CD4-positive, alpha-beta T cell treated with Interleukin-6 at 100 ng/mL for 8 hours (primary cell): ENCODE results near the gene KCNA5.

Experiments used
- DNase-seq: peaks from one replicate; pipeline ENCODE4 v3.0.0-alpha.2; 2020; ENCODE audit warnings: mixed read lengths, low spot score

KCNA5 gene

GRCh38 chr12:5027046-5027821, 16.4 kb upstream of the KCNA5 start:
- no peak for DNase-seq

GRCh38 chr12:5030066-5030465, 13.6 kb upstream of the KCNA5 start:
- no peak for DNase-seq

- no peak for DNase-seq
Measured at GRCh38 chr12:5031242-5031641, 12.4 kb upstream of the KCNA5 start.

DNA sequence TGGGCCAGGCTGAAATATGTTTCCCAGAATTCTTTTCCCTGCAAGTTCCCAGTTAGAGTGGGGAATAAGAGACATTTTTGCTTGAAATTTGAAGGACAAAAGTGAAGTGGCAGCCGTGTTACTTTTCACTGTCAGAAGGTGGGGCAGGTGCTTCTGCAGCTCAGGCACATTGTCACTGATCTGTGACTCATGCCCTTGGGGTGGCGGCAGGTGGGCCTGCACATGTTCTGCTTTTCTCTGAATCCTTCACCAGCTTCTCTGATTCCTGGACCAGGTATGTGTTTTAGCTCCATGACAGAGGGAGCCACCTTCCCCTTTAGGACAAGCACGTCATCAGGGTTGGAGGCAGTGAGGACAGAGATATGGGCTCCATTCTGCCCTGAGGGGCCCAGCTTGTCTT, 11.7 kb upstream of the KCNA5 start:
- DNase-seq, result no peak

DNA sequence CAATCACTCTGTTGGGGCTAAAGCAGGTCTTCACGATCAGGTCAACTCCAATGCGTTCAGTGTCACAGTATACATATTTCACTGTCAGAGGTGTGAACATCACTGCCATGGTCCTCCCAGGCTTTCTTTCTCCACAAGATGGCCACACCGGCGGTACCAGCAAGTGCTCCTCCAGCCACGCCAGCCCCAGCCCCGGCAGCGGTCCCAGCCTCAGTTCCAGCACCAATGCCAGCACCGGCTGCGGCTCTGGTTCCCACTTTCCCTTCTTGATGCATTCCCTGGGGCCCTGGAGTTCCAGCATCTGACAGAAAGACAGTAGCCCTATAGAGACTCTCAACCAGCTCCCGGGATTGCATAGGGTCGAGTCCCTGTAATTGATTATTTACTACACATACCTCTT, 10.9 kb upstream of the KCNA5 start:
- no peak for DNase-seq

GRCh38 chr12:5033883-5034282, 9.8 kb upstream of the KCNA5 start:
- DNase-seq, result no peak

DNA sequence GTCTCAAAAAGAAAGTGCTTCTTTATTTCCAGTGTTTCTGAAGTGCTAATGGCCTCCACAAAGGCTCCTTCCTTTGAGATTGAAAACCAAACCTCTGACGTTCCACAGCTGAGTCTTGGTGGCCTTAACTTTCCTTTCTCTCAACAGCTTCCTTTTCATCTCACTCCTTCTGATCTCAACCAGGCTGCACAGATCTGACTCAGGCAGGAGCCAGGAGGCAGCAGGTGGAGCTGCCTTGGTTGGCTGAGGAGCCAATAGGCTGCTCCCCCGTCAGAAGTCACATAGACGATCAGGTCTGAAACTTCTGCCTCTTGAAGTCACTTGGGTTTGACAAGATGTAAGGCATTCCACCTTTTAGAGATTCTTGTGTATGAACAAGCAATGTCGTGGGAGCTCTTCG, 9.1 kb upstream of the KCNA5 start:
- no peak for DNase-seq

DNA sequence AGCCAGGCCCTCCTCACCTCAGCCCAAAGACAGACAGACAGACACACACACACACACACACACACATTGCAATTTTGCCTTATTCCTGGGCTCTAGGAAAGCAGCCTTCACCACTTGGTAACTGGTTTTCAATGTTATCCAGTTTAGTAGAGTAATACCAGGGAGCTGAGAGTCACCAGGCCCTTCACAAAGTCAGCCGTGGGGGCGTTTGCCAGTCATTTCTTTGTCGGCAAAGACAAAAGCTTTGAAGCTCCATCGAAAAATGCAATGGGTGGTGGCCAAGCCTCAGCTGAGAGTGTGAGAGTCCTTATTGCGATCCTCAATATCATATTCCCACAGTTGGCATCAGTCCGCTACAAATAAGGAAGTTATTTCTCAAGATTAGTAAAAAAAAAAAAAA, 8.1 kb upstream of the KCNA5 start:
- DNase-seq, result no peak

DNA sequence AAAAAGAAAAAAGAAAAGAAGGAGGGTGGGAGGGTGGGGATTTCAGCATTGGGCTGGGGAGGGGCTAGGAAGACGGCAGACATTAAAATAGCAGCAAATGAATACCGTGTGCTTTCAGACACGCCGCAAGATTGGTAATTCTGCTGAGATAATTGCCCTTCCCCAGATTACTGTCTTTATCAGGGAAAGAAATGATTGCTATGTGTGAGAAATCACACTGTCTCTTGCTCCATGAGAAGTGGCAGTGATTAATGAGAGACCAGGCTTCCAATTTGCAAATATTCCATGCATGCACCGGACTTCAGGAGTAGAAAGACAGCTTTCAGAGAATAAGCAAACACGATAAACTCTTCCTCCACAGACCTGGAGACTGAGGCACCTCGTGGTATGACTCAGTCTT, 7.6 kb upstream of the KCNA5 start:
- no peak for DNase-seq

DNA sequence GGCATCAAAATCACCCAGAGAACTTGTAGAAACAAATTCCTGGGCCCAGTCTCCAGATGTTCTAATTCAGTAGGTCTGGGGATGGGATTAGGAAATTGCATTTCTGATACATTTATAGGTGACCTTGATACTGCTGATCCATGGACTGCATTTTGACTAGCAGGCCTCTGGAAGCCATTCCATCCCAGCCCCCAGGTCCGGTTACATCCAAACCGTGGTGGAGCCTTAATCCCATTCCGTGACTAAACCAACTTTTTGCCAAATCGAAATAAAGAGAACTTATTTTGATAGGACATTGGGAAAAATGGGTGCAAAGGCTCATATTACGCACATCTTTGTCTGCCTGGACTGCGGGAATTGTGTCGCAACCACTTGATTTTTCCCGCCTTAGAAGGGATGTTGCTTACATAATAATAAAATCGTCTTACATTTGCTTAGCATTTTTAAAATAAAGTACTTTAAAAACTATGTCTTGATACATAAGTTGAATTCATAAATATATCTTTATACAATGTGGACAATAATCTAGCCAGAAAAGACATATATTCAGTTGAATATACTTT, 5.8 kb upstream of the KCNA5 start:
- no peak for DNase-seq

DNA sequence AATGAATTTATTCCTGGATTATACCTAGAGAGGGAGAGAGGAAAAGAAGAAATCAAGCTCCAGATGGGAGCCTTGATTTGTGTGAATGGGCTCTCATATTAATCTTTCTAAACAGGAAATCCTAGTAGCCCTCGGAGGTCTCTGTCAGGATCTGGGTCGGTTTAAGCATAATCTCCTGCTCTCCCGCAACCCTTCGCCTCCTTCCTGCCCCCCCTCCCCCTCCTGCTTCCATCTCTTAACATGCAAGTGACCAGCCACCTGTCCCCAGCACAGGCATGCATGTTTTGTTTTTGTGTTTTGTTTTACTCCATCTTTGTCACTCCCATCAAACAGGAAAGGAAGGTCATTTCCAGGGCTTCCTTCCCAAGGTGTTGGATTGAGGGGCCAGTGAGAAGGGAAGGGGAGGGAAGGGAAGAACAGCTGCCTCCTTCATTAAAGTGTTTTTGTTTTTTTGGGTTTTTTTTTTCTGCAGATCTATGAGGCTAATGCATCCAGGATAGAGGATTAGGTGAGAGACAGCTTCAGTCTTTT, 4.8 kb upstream of the KCNA5 start:
- no peak for DNase-seq

GRCh38 chr12:5039815-5040214, 3.9 kb upstream of the KCNA5 start:
- DNase-seq, result no peak

DNA sequence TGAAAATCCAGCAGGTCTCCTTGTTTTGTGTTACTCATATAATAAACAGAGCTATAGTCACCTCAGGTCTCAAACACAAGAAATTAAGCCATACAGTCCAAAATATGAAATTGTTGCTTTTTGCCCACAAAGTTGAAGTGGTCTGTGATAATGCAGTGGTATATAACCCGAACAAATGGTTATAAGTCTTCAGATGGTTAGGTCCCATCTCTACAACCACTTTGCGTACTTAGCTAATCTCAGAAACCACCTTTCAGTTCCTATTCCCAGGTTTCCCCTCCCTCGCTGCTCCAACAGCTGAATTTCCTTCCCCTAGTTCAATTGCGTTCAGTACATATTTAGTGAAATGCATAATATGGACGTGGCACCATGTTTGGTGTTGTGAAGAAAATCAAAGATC, 3.3 kb upstream of the KCNA5 start:
- no peak for DNase-seq

- DNase-seq, result no peak
Measured at GRCh38 chr12:5044420-5045295, 979 bp downstream of the KCNA5 start.

DNA sequence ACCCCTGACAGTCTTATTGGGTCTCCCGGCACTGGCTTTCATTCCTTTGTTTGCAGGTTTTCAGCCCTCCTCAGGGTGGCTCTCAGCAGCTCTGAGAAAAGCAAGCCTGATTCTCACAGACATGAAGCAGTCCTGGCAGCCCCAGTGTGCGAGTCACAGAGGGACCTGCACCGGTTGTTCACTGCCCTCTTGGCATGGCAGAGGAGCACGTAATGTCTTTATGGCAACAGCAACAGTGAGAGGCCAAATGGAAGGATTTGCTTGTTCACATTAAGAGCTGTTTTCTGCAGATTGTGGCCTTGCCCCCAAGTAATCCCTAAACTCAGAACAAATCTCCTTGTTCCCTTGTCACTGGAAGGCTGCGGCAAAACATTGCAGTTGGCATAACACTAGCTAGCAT, 3.4 kb downstream of the KCNA5 start:
- DNase-seq, result no peak

DNA sequence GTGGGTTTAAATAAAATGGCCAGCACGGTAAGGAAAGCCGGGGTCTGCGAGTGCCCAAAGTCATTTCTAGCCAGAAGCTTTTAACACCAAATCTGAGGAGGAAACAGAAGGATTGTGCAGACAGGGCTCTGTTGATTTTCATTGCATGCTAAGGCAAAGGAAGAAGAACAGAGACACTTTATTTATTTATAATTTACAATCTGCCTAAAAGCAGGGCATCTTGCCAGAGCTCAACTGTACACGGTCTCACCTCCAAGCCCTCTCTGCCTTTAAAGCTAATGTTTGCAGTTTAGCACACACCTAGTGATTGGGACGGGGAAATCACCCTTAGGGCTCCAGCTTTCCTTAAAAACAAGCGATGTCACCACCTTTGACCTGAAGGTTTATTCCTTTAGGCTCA, 4.0 kb downstream of the KCNA5 start:
- no peak for DNase-seq

GRCh38 chr12:5050542-5050941, 6.9 kb downstream of the KCNA5 start:
- DNase-seq, result no peak

DNA sequence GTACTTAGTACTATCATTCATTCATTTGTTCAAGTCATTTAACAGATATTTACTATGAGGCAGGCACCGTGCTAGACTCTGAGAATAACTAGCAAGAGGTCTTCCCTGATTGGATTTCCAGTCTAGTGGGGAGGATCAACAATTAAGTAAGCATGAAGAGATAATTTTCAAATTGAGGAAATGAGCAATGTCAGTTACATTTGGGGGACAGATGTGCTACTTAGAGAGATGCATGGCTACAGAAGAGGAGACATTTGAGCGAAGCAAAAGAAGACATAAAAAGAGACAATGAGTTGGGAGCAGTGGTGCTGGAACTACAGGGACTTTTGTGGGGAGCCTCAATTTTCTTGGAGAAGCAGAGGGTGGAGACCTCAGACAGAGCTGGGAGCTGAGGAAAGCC, 7.7 kb downstream of the KCNA5 start:
- no peak for DNase-seq

GRCh38 chr12:5051913-5052312, 8.2 kb downstream of the KCNA5 start:
- DNase-seq, result no peak

DNA sequence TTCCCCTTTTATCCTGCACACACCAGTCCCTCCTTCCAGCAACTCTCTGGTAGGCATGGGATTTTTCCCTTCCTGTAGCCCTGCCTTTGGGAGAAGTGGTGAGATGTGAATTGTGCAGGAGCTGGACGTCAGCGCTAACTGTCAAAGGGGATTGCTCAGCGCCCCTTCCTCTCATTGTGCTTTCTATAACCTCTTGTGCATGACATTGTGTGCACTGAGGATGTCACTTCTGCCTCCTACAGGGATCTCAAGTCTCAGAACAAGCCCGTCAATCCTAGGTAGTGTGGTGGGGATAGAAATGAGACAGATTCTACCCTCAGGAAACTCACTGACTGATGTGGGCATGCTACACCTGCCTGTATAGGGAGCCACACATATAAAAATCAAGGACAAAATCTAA, 8.7 kb downstream of the KCNA5 start:
- DNase-seq, result no peak

DNA sequence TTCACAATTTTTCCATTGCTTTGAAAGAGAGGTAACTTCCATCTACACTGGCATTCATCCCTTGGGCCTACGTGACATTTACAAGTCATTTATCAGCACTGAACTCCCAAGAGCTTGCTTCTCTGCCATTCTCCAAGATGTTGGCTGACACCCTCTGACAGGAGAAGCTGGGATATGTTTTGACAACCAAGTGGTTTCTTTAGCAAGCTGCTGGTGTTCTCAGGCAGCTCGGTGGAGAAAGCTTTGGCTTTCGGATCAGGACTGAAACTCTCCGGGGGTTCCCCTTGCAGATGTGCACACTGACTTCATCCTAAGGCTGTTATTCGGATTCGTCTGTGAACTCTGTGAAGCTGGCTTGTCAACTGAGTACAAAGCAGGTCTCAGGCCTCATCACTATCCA, 15.7 kb downstream of the KCNA5 start:
- DNase-seq, result no peak

DNA sequence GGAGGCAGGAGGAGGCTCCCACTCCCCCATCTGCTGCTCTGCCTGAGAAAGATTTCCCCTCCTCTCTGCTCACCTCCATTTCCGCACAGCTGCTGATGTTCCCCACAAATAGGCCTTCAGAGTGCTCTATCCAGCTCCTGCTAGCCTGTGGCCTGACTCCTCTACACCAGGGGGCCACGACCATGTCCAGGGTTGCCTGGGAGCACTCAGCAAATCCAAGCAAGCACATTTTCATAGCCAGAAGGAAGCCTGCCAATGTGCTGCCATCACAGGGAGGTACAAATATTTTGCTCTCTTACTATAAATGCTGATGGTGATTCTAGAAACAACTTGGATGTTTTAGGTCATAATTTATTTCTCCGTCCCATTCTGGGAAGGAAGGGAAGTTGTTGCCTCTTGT, 17.3 kb downstream of the KCNA5 start:
- DNase-seq, result no peak

DNA sequence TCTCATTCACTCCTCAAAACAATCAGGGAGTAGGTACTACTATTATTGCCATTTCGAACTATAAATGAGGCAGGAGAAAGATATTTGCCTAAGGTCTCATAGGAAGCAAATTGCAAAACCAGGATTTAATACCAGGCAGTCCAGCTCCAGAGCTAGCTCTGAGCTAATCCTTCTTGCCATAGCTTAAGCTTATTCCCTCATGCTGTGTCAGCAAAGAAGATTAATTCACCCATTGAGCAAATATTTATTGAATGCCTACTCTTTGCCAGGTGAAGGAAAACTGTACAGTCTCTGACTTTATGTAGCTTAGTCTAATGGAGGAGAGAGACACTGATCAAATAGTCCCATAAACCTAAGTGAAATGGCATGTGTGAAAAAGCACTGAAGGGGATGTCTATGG, 19.5 kb downstream of the KCNA5 start:
- no peak for DNase-seq
